Effector CD8-positive, alpha-beta T cell (primary cell): ENCODE measurements around the gene FAM107A.

Experiments used
- DNase-seq: peaks from one replicate; lab custom pipeline; 2025; lab: John Stamatoyannopoulos, UW
- total RNA-seq, 4 experiments: gene quantifications; one replicate each; lab custom pipeline; 2026; lab: John Stamatoyannopoulos, UW

The FAM107A gene
- 0 reads per million in 4 experiments for total RNA-seq

GRCh38 chr3:58577269-58577821, at the start of gene FAM107A:
TSS of gene FAM107A (minus strand) at chr3:58577391. CDS start at chr3:58569860, 7,531 bp downstream.
- no peak for DNase-seq

GRCh38 chr3:58625196-58625824, 48.1 kb upstream of the FAM107A start:
- no peak for DNase-seq

- DNase-seq = no peak
These were observed 47.4 kb upstream of the FAM107A start for GRCh38 chr3:58624550-58624949.

- DNase-seq = no peak
These were observed 46.8 kb upstream of the FAM107A start for GRCh38 chr3:58623961-58624360.

DNA sequence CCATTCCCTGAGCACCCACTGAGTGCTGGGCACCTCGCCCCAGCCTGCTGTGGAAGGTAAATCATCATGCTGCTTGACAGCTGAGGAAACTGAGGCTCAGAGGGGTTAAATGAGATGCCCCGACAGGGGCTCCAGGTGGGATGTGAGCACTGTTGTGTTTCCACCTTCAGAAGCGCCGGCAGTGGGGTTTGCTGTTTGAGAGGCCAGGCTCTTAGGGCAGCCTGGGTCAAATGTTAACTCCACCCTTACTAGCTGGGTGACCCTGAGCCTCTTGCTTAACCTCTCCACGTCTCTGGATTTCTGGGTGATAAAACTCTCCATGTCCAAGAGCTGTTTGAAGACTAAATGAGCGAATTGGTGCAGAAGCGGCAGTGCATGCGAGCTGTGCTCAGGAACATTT, 46.3 kb upstream of the FAM107A start:
- DNase-seq = no peak

GRCh38 chr3:58622892-58623291, 45.7 kb upstream of the FAM107A start:
- DNase-seq = no peak

DNA sequence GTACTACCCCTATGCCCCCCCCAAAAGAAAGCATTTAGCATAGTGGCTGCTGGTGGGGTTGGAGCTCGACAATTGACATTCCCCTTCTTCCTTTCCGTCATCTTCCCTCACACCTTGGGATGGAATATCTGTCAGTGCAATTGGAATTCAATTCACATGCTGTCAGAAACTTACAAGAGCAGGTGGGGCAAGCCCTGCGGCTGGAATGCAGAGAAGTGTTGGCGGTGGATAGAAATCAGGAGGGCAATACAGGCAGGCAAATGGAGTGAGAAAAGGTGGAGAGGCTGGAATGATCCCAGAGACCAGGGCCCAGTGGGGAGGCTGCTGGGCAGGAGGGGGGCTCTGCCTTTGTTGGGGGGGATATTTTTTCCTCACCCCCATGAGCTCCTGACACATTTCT, 45.2 kb upstream of the FAM107A start:
- DNase-seq = no peak

- no peak for DNase-seq
These were observed 44.1 kb upstream of the FAM107A start for GRCh38 chr3:58621086-58621830.

GRCh38 chr3:58620421-58620820, 43.2 kb upstream of the FAM107A start:
- DNase-seq = no peak

GRCh38 chr3:58617338-58617761, 40.2 kb upstream of the FAM107A start:
- DNase-seq = no peak

- no peak for DNase-seq
These were observed 36.3 kb upstream of the FAM107A start for GRCh38 chr3:58613236-58614132.

DNA sequence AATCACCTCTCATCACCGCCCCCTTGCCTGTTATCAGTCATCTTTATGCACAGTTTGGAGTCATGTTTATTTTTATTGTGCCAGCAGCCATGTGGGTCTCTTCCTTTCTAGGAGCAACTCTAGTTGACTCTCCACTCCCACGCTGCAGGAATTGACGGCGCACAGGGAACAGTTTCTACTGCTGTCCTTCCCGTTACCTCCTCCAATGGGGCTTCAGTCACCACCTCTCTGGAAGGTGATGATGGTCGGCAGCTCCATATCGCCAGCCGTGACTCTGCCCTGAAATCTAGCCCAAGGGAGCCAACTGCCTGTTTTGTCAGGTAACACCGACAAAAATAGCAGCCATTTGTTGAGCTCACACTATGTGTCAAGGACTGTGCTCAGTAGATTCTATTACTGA, 35.6 kb upstream of the FAM107A start:
- DNase-seq = no peak

DNA sequence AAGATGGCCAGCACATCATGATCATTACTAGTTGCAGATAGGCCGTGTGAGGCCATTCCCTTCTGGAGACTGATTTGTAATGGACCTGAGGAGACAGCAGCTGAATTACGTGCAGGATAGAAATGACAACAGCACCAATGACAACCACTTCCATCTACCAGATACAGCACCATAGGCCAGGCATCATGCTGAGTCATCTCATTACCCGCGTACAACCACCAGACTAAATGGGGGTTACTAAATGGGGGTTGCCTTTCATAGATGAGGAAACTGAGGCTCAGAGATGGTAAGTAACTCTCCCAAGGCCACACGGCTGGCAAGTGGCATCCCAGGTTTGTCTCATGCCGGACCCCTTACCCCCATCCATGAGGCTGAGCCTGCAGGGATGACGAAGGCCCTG, 32.8 kb upstream of the FAM107A start:
- no peak for DNase-seq

DNA sequence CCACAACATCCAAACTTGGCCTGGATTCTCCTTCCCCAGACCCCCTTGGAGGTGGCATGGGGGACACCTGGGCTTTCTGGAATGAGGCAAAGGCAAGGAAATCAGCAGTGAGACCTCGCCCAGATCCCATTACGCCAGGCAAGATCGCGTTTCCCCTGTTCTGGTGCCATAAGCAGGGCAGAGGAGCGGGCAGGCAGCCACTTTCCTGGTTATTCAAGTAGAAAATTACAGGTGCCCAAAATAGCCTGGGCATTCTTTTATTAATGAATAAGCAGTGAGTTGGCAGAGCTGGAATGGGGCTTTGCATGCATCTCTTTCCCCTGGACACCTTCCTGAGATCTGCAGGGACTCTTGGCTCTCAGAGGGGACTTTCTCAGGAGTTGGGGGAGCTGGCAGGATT, 31.5 kb upstream of the FAM107A start:
- no peak for DNase-seq

- DNase-seq = no peak
These were observed 30.6 kb upstream of the FAM107A start for GRCh38 chr3:58607816-58608215.

DNA sequence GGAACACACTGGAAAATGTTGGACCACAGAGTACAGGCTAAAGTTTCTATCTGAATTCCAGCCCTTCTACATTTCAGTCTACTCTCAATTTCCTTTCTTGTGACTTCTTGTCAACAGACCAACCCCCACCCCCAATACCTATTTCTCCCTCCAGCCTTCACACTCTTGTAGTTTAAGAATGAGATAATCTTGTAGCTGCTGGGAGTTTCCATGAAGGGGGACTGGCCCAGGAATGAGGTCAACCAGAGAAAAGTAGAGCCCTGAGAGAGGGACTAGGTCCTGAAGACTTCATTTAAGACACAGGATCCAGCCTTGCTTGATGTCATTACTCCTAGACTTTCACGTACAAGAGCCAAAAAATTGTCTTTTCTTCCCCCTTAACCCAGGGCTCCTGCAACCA, 29.5 kb upstream of the FAM107A start:
- DNase-seq = no peak

DNA sequence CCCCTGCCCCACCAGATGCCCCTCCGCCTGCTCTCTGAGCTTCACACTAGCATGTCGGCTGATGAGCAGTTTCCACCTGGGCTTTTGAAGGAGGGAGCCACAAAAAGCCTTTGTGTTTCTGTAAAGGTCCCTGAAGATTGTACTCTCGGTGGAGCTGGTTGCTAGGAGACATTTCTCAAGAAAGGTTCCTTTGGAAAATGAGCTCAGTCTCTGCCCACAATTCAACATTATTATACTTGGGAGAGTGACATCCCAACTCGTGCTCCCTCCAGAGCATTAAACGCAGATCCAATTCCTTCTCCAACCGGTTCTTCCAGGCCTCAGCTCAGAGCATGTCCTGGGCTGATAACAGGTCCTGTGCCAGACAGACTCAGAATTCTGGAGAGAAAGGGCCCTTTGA, 26.8 kb upstream of the FAM107A start:
- no peak for DNase-seq

DNA sequence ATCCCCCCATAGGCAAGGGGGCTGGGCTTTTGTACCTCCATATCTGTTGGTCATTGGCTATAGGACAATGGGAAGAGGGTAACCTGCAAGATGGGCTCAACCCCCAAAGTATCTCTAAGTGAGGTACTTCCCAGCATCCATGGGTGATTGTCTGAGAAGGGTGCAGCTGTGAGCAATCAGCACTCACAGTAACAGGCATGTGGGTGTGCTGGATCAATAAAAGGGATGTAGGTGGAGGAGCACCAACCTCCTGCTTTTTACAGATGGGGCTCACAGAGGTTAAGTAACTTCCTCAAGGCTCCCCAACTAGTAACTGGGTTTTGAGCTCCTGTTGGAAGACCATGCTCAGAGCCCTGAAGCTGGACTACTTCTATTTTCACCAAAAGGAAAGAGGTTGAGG, 26.4 kb upstream of the FAM107A start:
- DNase-seq = no peak

- DNase-seq = no peak
These were observed 20.6 kb upstream of the FAM107A start for GRCh38 chr3:58597770-58598310.

DNA sequence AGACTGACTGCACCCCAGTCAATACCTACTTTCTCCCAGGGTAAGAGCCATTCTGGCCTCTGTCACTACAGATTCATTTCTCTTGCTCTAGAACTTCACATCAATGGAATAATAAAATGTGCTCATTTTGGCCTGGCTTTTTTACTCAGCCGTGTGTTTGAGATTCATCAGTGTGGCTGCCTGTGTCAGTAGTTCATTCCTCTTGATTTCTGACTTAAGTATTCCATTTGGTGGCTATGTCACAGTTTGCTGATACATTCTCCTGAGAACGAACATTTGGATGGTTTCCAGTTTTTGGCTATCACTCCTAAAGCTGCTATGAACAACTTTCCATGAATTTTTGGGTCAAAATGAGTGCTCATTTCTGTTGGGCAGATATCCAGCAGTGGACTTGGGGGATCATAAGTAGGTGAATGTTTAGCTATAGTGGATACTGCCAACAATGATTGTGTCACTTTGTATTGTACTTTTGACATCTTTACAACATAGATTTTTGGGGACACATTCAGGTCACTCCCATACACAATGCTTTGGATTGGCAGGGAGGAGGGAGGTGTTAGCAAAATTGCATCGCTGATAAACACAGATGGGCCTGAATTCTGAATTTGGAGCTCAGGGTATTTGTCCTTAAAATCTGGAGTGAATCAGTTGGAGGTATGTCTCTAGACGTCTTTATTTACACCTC, 19.8 kb upstream of the FAM107A start:
- DNase-seq = no peak

DNA sequence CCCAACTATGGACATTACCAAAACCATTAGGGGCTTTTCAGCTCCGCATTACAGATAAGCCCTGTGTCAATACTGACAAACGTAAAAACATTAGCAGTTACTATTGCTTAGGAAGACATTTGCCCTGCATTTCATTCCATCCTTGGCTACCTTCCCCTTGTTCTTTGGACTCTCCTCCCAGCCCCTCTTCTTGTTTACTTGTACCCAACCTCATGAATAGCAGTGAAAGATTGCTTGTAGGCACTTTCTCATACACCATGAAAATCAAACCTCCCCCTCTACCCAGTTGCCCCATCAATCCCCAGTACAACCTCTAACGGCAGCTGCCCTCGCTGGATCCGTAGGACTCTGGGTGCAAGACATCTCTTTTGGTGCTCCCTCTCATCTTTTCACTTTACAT, 16.9 kb upstream of the FAM107A start:
- no peak for DNase-seq
